Stimulated activated CD4-positive, alpha-beta T cell treated with anti-CD3 and anti-CD28 coated beads, Interleukin-4, amount 100 ng/mL, for 1 hour (primary cell): ENCODE data around the gene PDK4.
"Not testable (repeated sequence)": the region's sequence is repeated elsewhere in the genome, so short reads cannot be mapped to it uniquely, and the experiment has no call there.

Experiments
- DNase-seq: peaks from one replicate; pipeline ENCODE4 v3.0.0-alpha.2; 2020

The PDK4 gene

GRCh38 chr7:95604397-95604796 is 8.1 kb upstream of the PDK4 start:
- not testable (repeated sequence) for DNase-seq

- no peak for DNase-seq
These were observed 6.1 kb upstream of the PDK4 start for GRCh38 chr7:95602421-95602820.

GRCh38 chr7:95601316-95601715 is 5.0 kb upstream of the PDK4 start:
- DNase-seq = no peak

GRCh38 chr7:95599069-95599468 is 2.8 kb upstream of the PDK4 start:
- DNase-seq = no peak

- no peak for DNase-seq
These were observed 2.2 kb upstream of the PDK4 start for GRCh38 chr7:95598511-95598910.

- DNase-seq = no peak
These were observed 544 bp downstream of the PDK4 start for GRCh38 chr7:95595746-95596197.

- no peak for DNase-seq
These were observed 2.1 kb downstream of the PDK4 start for GRCh38 chr7:95594185-95594584.

- no peak for DNase-seq
These were observed 3.0 kb downstream of the PDK4 start for GRCh38 chr7:95593343-95593742.

GRCh38 chr7:95592570-95592969 is 3.7 kb downstream of the PDK4 start:
- DNase-seq = no peak

GRCh38 chr7:95590387-95591248 is 5.7 kb downstream of the PDK4 start:
- DNase-seq = no peak

- no peak for DNase-seq
These were observed 6.5 kb downstream of the PDK4 start for GRCh38 chr7:95589766-95590165.

- no peak for DNase-seq
These were observed 7.3 kb downstream of the PDK4 start for GRCh38 chr7:95589031-95589430.

GRCh38 chr7:95586951-95587301 is 9.4 kb downstream of the PDK4 start:
- DNase-seq = no peak

GRCh38 chr7:95585426-95585789 is 10.9 kb downstream of the PDK4 start:
- DNase-seq = no peak

GRCh38 chr7:95584769-95585425 is 11.4 kb downstream of the PDK4 start:
- DNase-seq = no peak

GRCh38 chr7:95583834-95584621 is 12.3 kb downstream of the PDK4 start:
- DNase-seq = no peak

GRCh38 chr7:95582578-95583293 is 13.6 kb downstream of the PDK4 start:
- DNase-seq = no peak

GRCh38 chr7:95581467-95581866 is 14.8 kb downstream of the PDK4 start:
- DNase-seq = no peak

GRCh38 chr7:95579318-95579717 is 17.0 kb downstream of the PDK4 start:
- no peak for DNase-seq

- DNase-seq = no peak
These were observed 17.9 kb downstream of the PDK4 start for GRCh38 chr7:95578299-95578855.

- no peak for DNase-seq
These were observed 19.2 kb downstream of the PDK4 start for GRCh38 chr7:95577137-95577536.

- DNase-seq = no peak
These were observed 26.6 kb downstream of the PDK4 start for GRCh38 chr7:95569720-95570119.

- no peak for DNase-seq
These were observed 35.6 kb downstream of the PDK4 start for GRCh38 chr7:95560674-95561073.
